Right lobe of liver (tissue), 4 donors: ENCODE results near the gene NDUFA7.

ENCODE experiments used
- POLR2A ChIP-seq: fragments of 450-650 bp; IDR thresholded peaks from one replicate; pipeline ENCODE4 v1.6.1; 2017; ENCODE audit warnings: antibody characterized with exemption, mild to moderate bottlenecking
- TF ChIP-seq, protein P1 (sequence below), 4 donors: fragments of 200-600 bp in 3 of 4; fragments of 450-650 bp in 1 of 4; IDR thresholded peaks; one replicate each; pipeline versions ENCODE4 v1.5.1 to v1.8.0; 2016 to 2022; ENCODE audit warnings: antibody characterized with exemption in 4 of 4, mild to moderate bottlenecking in 2 of 4
- donor health status: DM: no; HTN: no; CAD: no.
- donor health status: DM: no; HTN: no; CAD: no.
- donor health status: DM: no; HTN: yes; CAD: no.

DNA sequence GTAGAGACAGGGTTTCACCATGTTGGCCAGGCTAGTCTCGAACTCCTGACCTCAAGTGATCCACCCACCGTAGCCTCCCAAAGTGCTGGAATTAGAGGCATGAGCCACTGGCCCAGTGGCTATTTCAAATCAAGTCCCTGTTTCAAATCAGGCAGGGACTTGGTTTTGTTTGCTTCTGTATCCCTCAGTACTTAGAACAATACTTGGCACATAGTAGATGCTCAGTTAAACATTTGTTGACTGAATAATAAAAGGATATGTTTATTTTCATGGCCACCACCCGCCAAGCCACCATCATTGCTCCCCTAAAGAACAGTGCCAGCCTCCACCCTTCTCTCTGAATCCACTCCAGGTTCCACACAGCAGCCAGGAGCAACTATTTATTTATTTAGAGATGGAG lies 4.3 kb upstream of the NDUFA7 start:
- no peak for TF ChIP-seq POLR2A
- TF ChIP-seq, protein P1, sequence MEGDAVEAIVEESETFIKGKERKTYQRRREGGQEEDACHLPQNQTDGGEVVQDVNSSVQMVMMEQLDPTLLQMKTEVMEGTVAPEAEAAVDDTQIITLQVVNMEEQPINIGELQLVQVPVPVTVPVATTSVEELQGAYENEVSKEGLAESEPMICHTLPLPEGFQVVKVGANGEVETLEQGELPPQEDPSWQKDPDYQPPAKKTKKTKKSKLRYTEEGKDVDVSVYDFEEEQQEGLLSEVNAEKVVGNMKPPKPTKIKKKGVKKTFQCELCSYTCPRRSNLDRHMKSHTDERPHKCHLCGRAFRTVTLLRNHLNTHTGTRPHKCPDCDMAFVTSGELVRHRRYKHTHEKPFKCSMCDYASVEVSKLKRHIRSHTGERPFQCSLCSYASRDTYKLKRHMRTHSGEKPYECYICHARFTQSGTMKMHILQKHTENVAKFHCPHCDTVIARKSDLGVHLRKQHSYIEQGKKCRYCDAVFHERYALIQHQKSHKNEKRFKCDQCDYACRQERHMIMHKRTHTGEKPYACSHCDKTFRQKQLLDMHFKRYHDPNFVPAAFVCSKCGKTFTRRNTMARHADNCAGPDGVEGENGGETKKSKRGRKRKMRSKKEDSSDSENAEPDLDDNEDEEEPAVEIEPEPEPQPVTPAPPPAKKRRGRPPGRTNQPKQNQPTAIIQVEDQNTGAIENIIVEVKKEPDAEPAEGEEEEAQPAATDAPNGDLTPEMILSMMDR (IDR thresholded peaks at IDR 0.05), result no peak
